Thoracic aorta (tissue), 2 donors: ENCODE measurements around the gene ABRACL. TPM values are rescaled to one million over a fixed set of nuclear protein-coding genes. Genes with fewer than 3 reads are reported as not detected.
"Not testable (repeated sequence)": the region's sequence is repeated elsewhere in the genome, so short reads cannot be mapped to it uniquely, and the experiment has no call there.

Experiments used
- ATAC-seq: fragments of 150-250 bp; one replicate; pipeline ENCODE4 v1.8.0; 2017; ENCODE audit warnings: low read depth; ENCODE audit not compliant: insufficient number of reproducible peaks, low FRiP score
- DNase-seq: peaks from one replicate; pipeline ENCODE4 v3.0.0-alpha.2; 2020; ENCODE audit warnings: low spot score
- H3K27ac ChIP-seq, 2 donors: fragments of 200-600 bp; sonication (generic); 1 replicate in 1 of 2; 2 replicates in 1 of 2; pipeline ENCODE4 v1.5.1; 2016; ENCODE audit warnings: mild to moderate bottlenecking in 2 of 2, moderate library complexity in 2 of 2
- H3K27me3 ChIP-seq: fragments of 200-600 bp; sonication (generic); replicated peaks from 2 replicates; pipeline ENCODE4 v1.6.0; 2016; ENCODE audit warnings: mild to moderate bottlenecking; ENCODE audit not compliant: insufficient read depth
- H3K36me3 ChIP-seq: fragments of 200-600 bp; sonication (generic); one replicate; pipeline ENCODE4 v1.5.1; 2016
- H3K4me1 ChIP-seq, 2 donors: fragments of 200-600 bp; sonication (generic); 1 replicate in 1 of 2; 2 replicates in 1 of 2; pipeline versions ENCODE4 v1.5.1 to v1.6.0; 2016; ENCODE audit warnings: low read depth in 2 of 2, mild to moderate bottlenecking in 1 of 2; ENCODE audit not compliant: control insufficient read depth in 1 of 2
- H3K4me3 ChIP-seq: fragments of 200-600 bp; sonication (generic); 2 replicates; pipeline ENCODE4 v1.5.1; 2016; ENCODE audit warnings: mild to moderate bottlenecking
- H3K9me3 ChIP-seq: fragments of 200-600 bp; sonication (generic); 2 replicates; pipeline ENCODE4 v1.5.1; 2016
- CTCF ChIP-seq: fragments of 200-600 bp; sonication (generic); IDR thresholded peaks from one replicate; pipeline ENCODE4 v1.5.1; 2019; ENCODE audit warnings: antibody characterized with exemption
- total RNA-seq, 2 donors: library from RNA; depleted of rRNA; stranded (reverse); fragments of >200 nt; gene quantifications; one replicate each; pipeline versions ENCODE4 v1.1.0 to v1.2.3, GENCODE V29; 2016

The ABRACL gene
- total RNA-seq, 2 donors from 2014 or later, result 21.8 to 37.5 TPM

DNA sequence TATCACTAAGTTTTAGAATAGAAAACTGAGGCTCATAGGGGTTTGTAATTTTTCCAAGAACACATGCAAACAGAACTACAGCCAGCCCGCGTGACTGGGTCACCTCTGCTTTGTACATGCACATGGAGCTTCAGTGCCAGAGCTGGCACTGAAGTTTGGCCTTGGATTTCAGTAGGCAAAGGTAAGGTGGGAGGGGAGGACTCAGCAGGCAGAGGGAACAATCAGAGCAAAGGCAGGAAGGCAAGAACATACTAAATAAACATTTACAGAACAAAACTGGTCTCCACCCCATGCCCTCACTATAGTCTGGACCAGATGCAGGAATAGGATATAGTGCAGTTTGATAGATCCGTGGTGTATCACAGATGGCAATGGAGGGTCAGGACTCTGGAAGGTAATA is 13.6 kb upstream of the ABRACL start:
- ATAC-seq, result no peak

DNA sequence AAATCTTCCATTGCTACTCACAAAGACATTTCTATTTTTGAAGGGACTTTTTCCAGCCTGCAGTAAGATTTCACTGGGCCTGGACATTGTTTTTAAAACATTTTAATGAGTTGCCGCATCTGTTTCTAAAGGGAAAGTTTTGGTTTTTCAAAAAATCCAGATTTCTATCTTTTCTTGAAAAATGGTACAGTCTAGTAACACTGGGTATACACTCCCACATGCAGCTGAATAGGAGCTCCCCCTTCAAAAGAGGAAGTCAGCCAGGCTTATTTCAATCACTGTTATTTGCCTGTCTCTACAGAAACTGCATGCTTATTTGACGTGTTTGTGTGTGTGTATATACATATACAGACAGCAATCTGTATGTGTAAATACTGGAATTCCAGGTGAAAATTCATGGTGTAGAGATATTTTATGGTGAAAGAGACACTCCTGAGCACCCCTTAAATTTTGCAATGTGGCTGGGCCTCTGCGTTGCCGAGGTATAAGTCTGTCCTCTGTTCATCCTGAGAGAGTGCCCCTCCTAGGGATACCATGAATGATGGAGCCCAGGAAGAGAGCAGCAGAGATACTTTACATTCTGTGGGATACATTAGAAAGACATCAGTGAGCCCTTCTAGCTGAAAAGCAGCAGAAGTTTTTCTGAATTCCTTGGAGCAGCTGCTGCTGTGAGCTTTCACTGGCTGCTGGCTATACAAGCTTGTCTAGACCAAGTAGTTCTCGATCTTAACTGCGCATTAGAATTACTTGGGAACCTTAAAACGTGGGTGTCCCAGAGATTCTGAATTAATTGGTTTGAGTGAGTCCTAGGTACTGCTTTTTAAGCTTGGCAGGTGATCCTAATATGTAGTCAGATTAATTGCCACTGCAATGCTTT is 12.0 kb upstream of the ABRACL start:
- no peak overlapping the region for H3K4me3 ChIP-seq
- no peak overlapping the region for H3K27ac ChIP-seq
- ATAC-seq (no peak), DNase-seq (no peak)
- H3K27me3 ChIP-seq, result no peaks in the 10 kb centered on the region
- TF ChIP-seq CTCF, result no peak
- no peaks in the 10 kb centered on the region for H3K36me3 ChIP-seq
- H3K4me1 ChIP-seq, result no peaks in the 10 kb centered on the region
- no peaks in the 10 kb centered on the region for H3K9me3 ChIP-seq

More for the DNA sequence above, 13.6 kb upstream of the ABRACL start:
- DNase-seq, result no peak
- no peaks in the 10 kb centered on the region for H3K36me3 ChIP-seq
- no peak overlapping the region for H3K4me3 ChIP-seq
- no peak overlapping the region for H3K27ac ChIP-seq
- H3K9me3 ChIP-seq, result no peaks in the 10 kb centered on the region
- TF ChIP-seq CTCF, result no peak
- no peaks in the 10 kb centered on the region for H3K4me1 ChIP-seq
- no peaks in the 10 kb centered on the region for H3K27me3 ChIP-seq

GRCh38 chr6:139017227-139017626 is 11.3 kb upstream of the ABRACL start:
- no peaks in the 10 kb centered on the region for H3K9me3 ChIP-seq

DNA sequence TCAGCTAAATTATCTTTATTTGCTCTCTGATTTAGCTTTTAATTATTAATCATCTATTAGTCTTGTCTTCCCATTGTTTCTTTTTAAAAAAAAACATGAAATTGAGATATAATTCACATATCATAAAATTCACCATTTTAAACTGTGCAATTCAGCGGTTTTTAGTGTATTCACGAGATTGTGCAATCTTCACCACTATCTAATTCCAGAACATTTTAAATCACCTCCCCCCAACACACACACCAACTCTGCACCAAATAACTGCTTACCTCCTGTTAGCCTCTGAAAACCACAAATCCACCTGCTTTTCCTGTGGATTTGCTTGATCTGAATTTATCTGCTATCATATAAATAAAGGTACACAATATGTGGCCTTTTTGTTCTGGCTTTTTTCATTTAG is 8.8 kb upstream of the ABRACL start:
- Histone ChIP-seq H3K4me3 (no peak overlapping the region), H3K36me3 (no peaks in the 10 kb centered on the region), H3K9me3 (no peaks in the 10 kb centered on the region), H3K4me1 (no peaks in the 10 kb centered on the region), H3K27ac (no peak overlapping the region), H3K27me3 (no peaks in the 10 kb centered on the region)
- no peak for ATAC-seq
- DNase-seq, result no peak
- no peak for TF ChIP-seq CTCF

More at GRCh38 chr6:139017227-139017626, 11.3 kb upstream of the ABRACL start:
- no peak for DNase-seq
- Histone ChIP-seq H3K4me1 (no peaks in the 10 kb centered on the region), H3K27me3 (no peaks in the 10 kb centered on the region), H3K4me3 (no peak overlapping the region), H3K36me3 (no peaks in the 10 kb centered on the region), H3K27ac (no peak overlapping the region)
- TF ChIP-seq CTCF, result no peak
- no peak for ATAC-seq

GRCh38 chr6:139020689-139021088 is 7.9 kb upstream of the ABRACL start:
- Histone ChIP-seq H3K36me3 (no peaks in the 10 kb centered on the region), H3K4me1 (no peaks in the 10 kb centered on the region), H3K4me3 (no peak overlapping the region), H3K27me3 (no peaks in the 10 kb centered on the region), H3K27ac (no peak overlapping the region), H3K9me3 (no peaks in the 10 kb centered on the region)
- ATAC-seq (no peak), DNase-seq (no peak)
- no peak for TF ChIP-seq CTCF

GRCh38 chr6:139025416-139025815 is 3.1 kb upstream of the ABRACL start:
- not testable (repeated sequence) for H3K9me3 ChIP-seq, ATAC-seq, H3K36me3 ChIP-seq, H3K27ac ChIP-seq, H3K4me3 ChIP-seq, DNase-seq, H3K27me3 ChIP-seq
- peaks cover 0 to 17% of the 10 kb centered on the region in 2 donors for H3K4me1 ChIP-seq
